Gastrocnemius medialis (tissue), 4 donors: ENCODE measurements around the gene MYOCD.

Experiments used
- CTCF ChIP-seq, 5 experiments: fragments of 450-650 bp in 3 of 5; fragments of 200-600 bp in 2 of 5; sonication (generic) in 2 of 5; IDR thresholded peaks in 4 of 5; conservative IDR thresholded peaks in 1 of 5; 1 replicate in 4 of 5; 2 replicates in 1 of 5; pipeline ENCODE4 v1.5.1; 2016 to 2019; ENCODE audit warnings: antibody characterized with exemption in 5 of 5, mild to moderate bottlenecking in 3 of 5, moderate library complexity in 3 of 5
- POLR2A ChIP-seq, 2 donors: fragments of 450-650 bp; IDR thresholded peaks; one replicate each; pipeline ENCODE4 v1.6.1; 2017; ENCODE audit warnings: antibody characterized with exemption in 2 of 2, mild to moderate bottlenecking in 2 of 2, moderate library complexity in 2 of 2

DNA sequence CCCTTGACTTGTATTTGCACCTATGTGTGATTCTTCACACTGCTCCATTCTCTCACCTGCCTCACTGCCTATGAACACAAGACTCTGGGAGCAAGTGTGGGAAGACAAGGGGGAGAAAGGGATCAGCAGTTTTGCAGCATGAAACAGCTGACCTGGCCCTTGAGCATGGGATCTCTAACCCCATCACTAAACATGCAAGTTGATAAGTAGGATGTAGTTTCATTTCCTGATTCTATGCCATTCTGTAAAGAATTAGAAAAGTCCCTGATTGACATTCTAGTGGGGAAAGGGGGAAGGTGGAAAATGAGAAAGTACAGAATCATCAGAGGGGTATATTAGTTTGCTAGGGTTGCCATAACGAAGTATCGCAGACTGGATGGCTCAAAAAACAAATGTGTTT is 25.3 kb upstream of the MYOCD start:
- TF ChIP-seq CTCF (IDR thresholded peaks at IDR 0.05 in 4 of 5, conservative IDR thresholded peaks at IDR 0.05 in 1 of 5) (no peak), POLR2A (IDR thresholded peaks at IDR 0.05) (no peak)
